ENCODE measurements around the gene TRAPPC10. TPM values are rescaled to one million over a fixed set of nuclear protein-coding genes. Genes with fewer than 3 reads are reported as not detected.

Gene TRAPPC10
- total RNA-seq, 2 experiments from 2014 or later = 98.1 to 101 TPM

DNA sequence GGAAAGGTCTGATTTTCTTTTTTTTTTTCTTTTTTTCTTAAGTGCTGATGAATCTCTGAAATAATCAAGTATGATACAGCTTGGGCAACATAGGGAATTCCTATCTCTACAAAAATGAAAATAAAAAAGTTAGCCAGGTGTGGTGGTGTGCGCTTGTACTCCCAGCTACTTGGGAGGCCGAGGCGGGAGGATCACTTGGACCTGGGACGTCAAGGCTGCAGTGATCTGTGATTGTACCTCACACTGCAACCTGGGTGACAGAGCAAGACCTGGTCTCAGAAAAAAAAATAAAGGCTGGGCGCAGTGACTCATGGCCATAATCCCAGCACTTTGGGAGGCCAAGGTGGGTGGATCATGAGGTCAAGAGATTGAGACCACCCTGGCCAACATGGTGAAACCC, 6.0 kb downstream of the TRAPPC10 start:
- intact Hi-C loops (cut with DNase I, micrococcal nuclease) = no loop called here
- Histone ChIP-seq H3K9me3 (ENCODE audit: control insufficient read depth in 1 of 2, insufficient read depth in 1 of 2, low read length in 2 of 2) (no peaks in the 10 kb centered on the region), H3K27me3 (ENCODE audit: control insufficient read depth in 1 of 2, insufficient read depth in 2 of 2, low read length in 2 of 2) (no peaks in the 10 kb centered on the region), H3K36me3 (ENCODE audit: insufficient read depth, low read length) (no peaks in the 10 kb centered on the region), H3K27ac (ENCODE audit: low read depth in 1 of 2, low read length in 2 of 2) (no peak overlapping the region), H3K4me1 (ENCODE audit: insufficient read depth, low read length) (peaks cover 80% of the 10 kb centered on the region), H3K4me3 (ENCODE audit: low read length) (no peak overlapping the region)
- no peaks in the 10 kb centered on the region for H3K9me3 Mint-ChIP-seq
- no peaks in the 10 kb centered on the region for H3K27me3 Mint-ChIP-seq
- TF ChIP-seq, protein P1, sequence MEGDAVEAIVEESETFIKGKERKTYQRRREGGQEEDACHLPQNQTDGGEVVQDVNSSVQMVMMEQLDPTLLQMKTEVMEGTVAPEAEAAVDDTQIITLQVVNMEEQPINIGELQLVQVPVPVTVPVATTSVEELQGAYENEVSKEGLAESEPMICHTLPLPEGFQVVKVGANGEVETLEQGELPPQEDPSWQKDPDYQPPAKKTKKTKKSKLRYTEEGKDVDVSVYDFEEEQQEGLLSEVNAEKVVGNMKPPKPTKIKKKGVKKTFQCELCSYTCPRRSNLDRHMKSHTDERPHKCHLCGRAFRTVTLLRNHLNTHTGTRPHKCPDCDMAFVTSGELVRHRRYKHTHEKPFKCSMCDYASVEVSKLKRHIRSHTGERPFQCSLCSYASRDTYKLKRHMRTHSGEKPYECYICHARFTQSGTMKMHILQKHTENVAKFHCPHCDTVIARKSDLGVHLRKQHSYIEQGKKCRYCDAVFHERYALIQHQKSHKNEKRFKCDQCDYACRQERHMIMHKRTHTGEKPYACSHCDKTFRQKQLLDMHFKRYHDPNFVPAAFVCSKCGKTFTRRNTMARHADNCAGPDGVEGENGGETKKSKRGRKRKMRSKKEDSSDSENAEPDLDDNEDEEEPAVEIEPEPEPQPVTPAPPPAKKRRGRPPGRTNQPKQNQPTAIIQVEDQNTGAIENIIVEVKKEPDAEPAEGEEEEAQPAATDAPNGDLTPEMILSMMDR (IDR thresholded peaks at IDR 0.05) = no peak
- H3K36me3 Mint-ChIP-seq (ENCODE audit: low read depth) = peaks cover 15% of the 10 kb centered on the region
- ChIA-PET POLR2A (interaction anchor here (1.2 kb wide), 1 partner anchor 65 kb away, joined by 4 read pairs; no protein-coding TSS in a partner anchor), CTCF (no interaction called here)
- H3K4me3 Mint-ChIP-seq = peak overlapping the region; percentile 5
- H3K27ac Mint-ChIP-seq = peak overlapping the region; percentile 81
- ATAC-seq (ENCODE audit: poor library complexity) = no peak
- peaks cover 89% of the 10 kb centered on the region for H3K4me1 Mint-ChIP-seq (ENCODE audit: low read depth)
- DNase-seq = no peak

DNA sequence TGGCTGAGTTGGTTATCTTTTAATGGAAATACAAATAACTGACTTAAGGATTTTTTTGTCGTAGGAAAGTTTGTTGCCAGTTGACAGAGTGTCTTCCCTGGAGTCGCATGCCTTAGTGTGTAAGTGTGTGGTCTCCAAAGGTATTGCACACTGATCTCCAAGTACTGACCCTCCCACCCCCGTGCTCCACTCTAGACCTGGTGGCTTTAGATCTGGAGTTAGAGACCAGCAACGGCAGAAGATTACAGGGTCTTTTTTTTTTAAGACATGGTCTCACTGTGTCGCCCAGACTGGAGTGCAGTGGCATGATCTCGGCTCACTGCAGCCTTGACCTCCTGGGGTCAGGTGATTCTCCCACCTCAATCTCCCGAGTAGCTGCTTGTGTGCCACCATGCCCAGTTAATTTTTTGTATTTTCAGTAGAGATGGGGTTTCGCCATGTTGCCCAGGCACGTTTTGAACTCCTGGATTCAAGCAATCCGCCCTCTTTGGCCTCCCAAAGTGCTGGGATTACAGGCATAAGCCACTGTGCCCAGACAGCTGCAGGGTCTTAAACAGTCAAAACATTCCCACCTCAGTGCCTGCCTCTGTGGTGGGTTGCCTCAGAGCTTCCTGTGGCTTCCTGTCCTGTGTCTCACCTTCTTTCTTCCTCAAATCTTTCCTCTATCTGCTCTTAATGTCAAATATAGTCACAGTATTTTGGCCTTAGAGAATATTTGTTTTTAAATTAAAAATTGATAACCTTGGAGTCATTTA, 6.9 kb downstream of the TRAPPC10 start:
- H3K4me3 ChIP-seq (ENCODE audit: low read length) = no peak overlapping the region
- H3K27ac Mint-ChIP-seq = peak overlapping the region; percentile 81
- peak overlapping the region in 1 of 2 donors; percentile 5 for H3K27ac ChIP-seq (ENCODE audit: low read depth in 1 of 2, low read length in 2 of 2)
- H3K36me3 ChIP-seq (ENCODE audit: insufficient read depth, low read length) = no peaks in the 10 kb centered on the region
- ChIA-PET POLR2A (interaction anchor here (0.8 to 2.4 kb wide), 3 partner anchors 47 to 74 kb away, joined by 3 to 12 read pairs (median 3); no protein-coding TSS in a partner anchor), CTCF (no interaction called here)
- DNase-seq = peak in 2 of 14 experiments; percentile 27 to 30
- H3K27me3 ChIP-seq (ENCODE audit: control insufficient read depth in 1 of 2, insufficient read depth in 2 of 2, low read length in 2 of 2) = no peaks in the 10 kb centered on the region
- TF ChIP-seq, protein P1 (IDR thresholded peaks at IDR 0.05) = no peak
- H3K36me3 Mint-ChIP-seq (ENCODE audit: low read depth) = peaks cover 12% of the 10 kb centered on the region
- H3K4me3 Mint-ChIP-seq = peak overlapping the region; percentile 57
- H3K4me1 Mint-ChIP-seq (ENCODE audit: low read depth) = peaks cover 87% of the 10 kb centered on the region
- H3K4me1 ChIP-seq (ENCODE audit: insufficient read depth, low read length) = peaks cover 82% of the 10 kb centered on the region
- H3K9me3 ChIP-seq (ENCODE audit: control insufficient read depth in 1 of 2, insufficient read depth in 1 of 2, low read length in 2 of 2) = no peaks in the 10 kb centered on the region
- H3K27me3 Mint-ChIP-seq = no peaks in the 10 kb centered on the region
- intact Hi-C loops (cut with DNase I, micrococcal nuclease) = no loop called here
- H3K9me3 Mint-ChIP-seq = no peaks in the 10 kb centered on the region
- no peak for ATAC-seq (ENCODE audit: poor library complexity)

DNA sequence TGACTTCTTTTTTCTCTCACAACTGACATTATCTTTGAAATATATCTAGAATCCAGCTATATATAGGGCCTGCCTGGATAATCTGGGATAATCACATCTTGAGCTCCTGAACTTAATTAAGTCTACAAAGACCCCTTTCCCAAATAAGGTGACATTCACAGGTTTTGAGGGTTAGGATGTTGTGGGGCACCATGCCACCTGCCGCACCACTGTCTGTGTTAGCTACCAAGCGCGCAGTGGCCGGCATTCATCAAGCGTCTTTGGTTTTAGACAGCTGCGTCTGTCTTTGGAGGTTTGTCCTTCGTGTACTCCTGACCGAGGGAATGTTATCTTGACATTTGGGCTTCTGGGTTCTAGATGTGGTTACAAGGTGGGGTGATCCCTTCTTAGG, 7.5 kb downstream of the TRAPPC10 start:
- H3K4me3 ChIP-seq (ENCODE audit: low read length) = no peak overlapping the region
- peak overlapping the region; percentile 81 for H3K27ac Mint-ChIP-seq
- CTCF ChIA-PET = interaction anchor here (1.4 kb wide), 1 partner anchor 12 kb away, joined by 5 read pairs; no protein-coding TSS in a partner anchor

More for the DNA sequence above, 7.5 kb downstream of the TRAPPC10 start:
- Mint-ChIP-seq H3K4me3 (peak overlapping the region; percentile 57), H3K27me3 (no peaks in the 10 kb centered on the region), H3K4me1 (ENCODE audit: low read depth) (peaks cover 87% of the 10 kb centered on the region), H3K36me3 (ENCODE audit: low read depth) (peaks cover 9% of the 10 kb centered on the region), H3K9me3 (no peaks in the 10 kb centered on the region)
- Histone ChIP-seq H3K9me3 (ENCODE audit: control insufficient read depth in 1 of 2, insufficient read depth in 1 of 2, low read length in 2 of 2) (no peaks in the 10 kb centered on the region), H3K4me1 (ENCODE audit: insufficient read depth, low read length) (peaks cover 80% of the 10 kb centered on the region), H3K27me3 (ENCODE audit: control insufficient read depth in 1 of 2, insufficient read depth in 2 of 2, low read length in 2 of 2) (no peaks in the 10 kb centered on the region), H3K27ac (ENCODE audit: low read depth in 1 of 2, low read length in 2 of 2) (no peak overlapping the region), H3K36me3 (ENCODE audit: insufficient read depth, low read length) (no peaks in the 10 kb centered on the region)
- intact Hi-C loops (cut with DNase I, micrococcal nuclease) = no loop called here
- DNase-seq (no peak), ATAC-seq (ENCODE audit: poor library complexity) (no peak)
- TF ChIP-seq, protein P1 (IDR thresholded peaks at IDR 0.05) = no peak
- POLR2A ChIA-PET = interaction anchor here (1.0 to 2.4 kb wide), 2 partner anchors 64 to 74 kb away, joined by 3 to 12 read pairs; no protein-coding TSS in a partner anchor
